H9 (cell line): ENCODE data around the gene DACT3. TPM values are rescaled to one million over a fixed set of nuclear protein-coding genes. Genes with fewer than 3 reads are reported as not detected.

Experiments
- DNase-seq: peaks from one replicate; pipeline ENCODE4 v3.0.0-alpha.2; 2017
- H2AFZ ChIP-seq: one replicate; pipeline ENCODE4 v1.6.1; 2013; ENCODE audit warnings: mild to moderate bottlenecking, low read length, control low read depth, moderate library complexity
- H2AK5ac ChIP-seq: 2 replicates; pipeline ENCODE4 v1.6.1; 2013; ENCODE audit warnings: low read length, control low read depth, mixed read lengths; ENCODE audit not compliant: insufficient read length
- H2BK120ac ChIP-seq: one replicate; pipeline ENCODE4 v1.6.1; 2013; ENCODE audit warnings: low read depth, mild to moderate bottlenecking, low read length, control low read depth, inconsistent platforms; ENCODE audit not compliant: poor library complexity, severe bottlenecking
- H2BK12ac ChIP-seq: 2 replicates; pipeline ENCODE4 v1.6.1; 2013; ENCODE audit warnings: low read length, control low read depth, mixed read lengths, low read depth; ENCODE audit not compliant: insufficient read length
- H2BK15ac ChIP-seq: 2 replicates; pipeline ENCODE4 v1.6.1; 2013; ENCODE audit warnings: low read depth, low read length, control low read depth
- H2BK20ac ChIP-seq: one replicate; pipeline ENCODE4 v1.6.1; 2013; ENCODE audit warnings: low read depth, mild to moderate bottlenecking, low read length, control low read depth, inconsistent platforms; ENCODE audit not compliant: poor library complexity, severe bottlenecking
- H2BK5ac ChIP-seq: 2 replicates; pipeline ENCODE4 v1.6.1; 2013; ENCODE audit warnings: low read length, control low read depth, mixed read lengths; ENCODE audit not compliant: insufficient read length
- H3K14ac ChIP-seq: 2 replicates; pipeline ENCODE4 v1.6.1; 2013; ENCODE audit warnings: low read length, control low read depth; ENCODE audit not compliant: insufficient read depth
- H3K18ac ChIP-seq: 2 replicates; pipeline ENCODE4 v1.6.1; 2013; ENCODE audit warnings: low read depth, mild to moderate bottlenecking, mixed read lengths, low read length, control low read depth; ENCODE audit not compliant: insufficient read length
- H3K23ac ChIP-seq: 2 replicates; pipeline ENCODE4 v1.6.1; 2013; ENCODE audit warnings: low read length, control low read depth, mixed read lengths, low read depth; ENCODE audit not compliant: insufficient read length
- H3K23me2 ChIP-seq: 2 replicates; pipeline ENCODE4 v1.6.1; 2013; ENCODE audit warnings: low read depth, mild to moderate bottlenecking, mixed read lengths, low read length, control low read depth; ENCODE audit not compliant: insufficient read length, poor library complexity, severe bottlenecking
- H3K27ac ChIP-seq: 2 replicates; pipeline ENCODE4 v1.5.1; 2013; ENCODE audit warnings: low read length, control low read depth, mixed read lengths, low read depth; ENCODE audit not compliant: insufficient read length
- H3K27me3 ChIP-seq: 2 replicates; pipeline ENCODE4 v1.6.1; 2013; ENCODE audit warnings: low read length, control low read depth, inconsistent platforms; ENCODE audit not compliant: insufficient read depth
- H3K4ac ChIP-seq: 2 replicates; pipeline ENCODE4 v1.6.1; 2013; ENCODE audit warnings: low read depth, mild to moderate bottlenecking, control low read depth, inconsistent platforms, low read length, moderate library complexity
- H3K4me1 ChIP-seq: 2 replicates; pipeline ENCODE4 v1.6.1; 2013; ENCODE audit warnings: low read length, control low read depth, inconsistent platforms; ENCODE audit not compliant: insufficient read depth
- H3K4me2 ChIP-seq: 2 replicates; pipeline ENCODE4 v1.6.1; 2013; ENCODE audit warnings: low read length, control low read depth, mixed read lengths; ENCODE audit not compliant: insufficient read length, insufficient read depth
- H3K56ac ChIP-seq: 2 replicates; pipeline ENCODE4 v1.6.1; 2013; ENCODE audit warnings: low read depth, mild to moderate bottlenecking, mixed read lengths, low read length, control low read depth; ENCODE audit not compliant: insufficient read length
- H3K79me1 ChIP-seq: 2 replicates; pipeline ENCODE4 v1.6.1; 2013; ENCODE audit warnings: low read depth, mild to moderate bottlenecking, moderate library complexity, low read length, control low read depth, inconsistent platforms; ENCODE audit not compliant: insufficient read depth, poor library complexity, severe bottlenecking
- H3K79me2 ChIP-seq: 2 replicates; pipeline ENCODE4 v1.6.1; 2013; ENCODE audit warnings: low read length, control low read depth, inconsistent platforms; ENCODE audit not compliant: insufficient read depth
- H3K9ac ChIP-seq: 2 replicates; pipeline ENCODE4 v1.6.1; 2013; ENCODE audit warnings: low read length, control low read depth, mixed read lengths; ENCODE audit not compliant: insufficient read length; ENCODE audit errors: extremely low read depth
- H3K9me3 ChIP-seq: one replicate; pipeline ENCODE4 v1.6.1; 2013; ENCODE audit warnings: low read depth, low read length, inconsistent platforms; ENCODE audit not compliant: control insufficient read depth
- H3T11ph ChIP-seq: one replicate; pipeline ENCODE4 v1.6.1; 2013; ENCODE audit warnings: mild to moderate bottlenecking, low read length, control low read depth, inconsistent platforms
- H4K20me1 ChIP-seq: one replicate; pipeline ENCODE4 v1.6.1; 2013; ENCODE audit not compliant: control insufficient read depth, insufficient read length, insufficient read depth
- H4K5ac ChIP-seq: 2 replicates; pipeline ENCODE4 v1.6.1; 2013; ENCODE audit warnings: low read depth, mild to moderate bottlenecking, mixed read lengths, low read length, control low read depth; ENCODE audit not compliant: insufficient read length
- H4K8ac ChIP-seq: replicated peaks from 2 replicates; pipeline ENCODE4 v1.6.1; 2013; ENCODE audit warnings: low read length, control low read depth, mixed read lengths, low read depth; ENCODE audit not compliant: insufficient read length
- H4K91ac ChIP-seq: 2 replicates; pipeline ENCODE4 v1.6.1; 2013; ENCODE audit warnings: low read depth, mild to moderate bottlenecking, moderate library complexity, mixed read lengths, low read length, control low read depth; ENCODE audit not compliant: insufficient read length
- H3K27ac Mint-ChIP-seq, 3 experiments: 2 replicates in 2 of 3; 3 replicates in 1 of 3; pipeline ENCODE4 v1.8.0; 2020 to 2021; ENCODE audit warnings: mixed read lengths in 3 of 3, mild to moderate bottlenecking in 1 of 3, moderate library complexity in 1 of 3
- H3K27me3 Mint-ChIP-seq: 2 replicates; pipeline ENCODE4 v1.8.0; 2021; ENCODE audit warnings: low read depth, mild to moderate bottlenecking, moderate library complexity, mixed read lengths
- H3K36me3 Mint-ChIP-seq, 3 experiments: 2 replicates in 2 of 3; 3 replicates in 1 of 3; pipeline ENCODE4 v1.8.0; 2020 to 2021; ENCODE audit warnings: low read depth in 3 of 3, mixed read lengths in 3 of 3; ENCODE audit not compliant: insufficient read depth in 1 of 3
- H3K4me1 Mint-ChIP-seq, 2 experiments: 2 replicates each; pipeline ENCODE4 v1.8.0; 2020; ENCODE audit warnings: mixed read lengths in 2 of 2
- H3K4me3 Mint-ChIP-seq, 2 experiments: 2 replicates in 1 of 2; 3 replicates in 1 of 2; pipeline ENCODE4 v1.8.0; 2020 to 2021; ENCODE audit warnings: mild to moderate bottlenecking in 2 of 2, mixed read lengths in 2 of 2, moderate library complexity in 1 of 2
- H3K9me3 Mint-ChIP-seq, 2 experiments: 2 replicates in 1 of 2; 3 replicates in 1 of 2; pipeline ENCODE4 v1.8.0; 2020; ENCODE audit warnings: mild to moderate bottlenecking in 2 of 2, mixed read lengths in 2 of 2, moderate library complexity in 1 of 2
- WGBS: extraction: QIAGEN DNeasy Blood & Tissue Kit; methylation state at CpG from one replicate; pipeline ENCODE4 v1.1.7; 2013; ENCODE audit warnings: missing lambda C conversion rate, low lambda C conversion rate, mixed read lengths; ENCODE audit not compliant: insufficient read length; ENCODE audit errors: extremely low coverage; 5-methylcytosine and 5-hydroxymethylcytosine counted together
- total RNA-seq: library from RNA; stranded (reverse); gene quantifications from 2 replicates; pipeline ENCODE4 v1.2.1, GENCODE V29; 2021
- TF ChIP-seq, protein P1 (sequence below): fragments of 200-600 bp; sonication (generic); conservative IDR thresholded peaks from 3 replicates; pipeline ENCODE4 v1.8.0; 2021; ENCODE audit warnings: antibody characterized with exemption, mild to moderate bottlenecking

DACT3 gene
- total RNA-seq, 1 experiment from 2014 or later: 0.87 TPM

DNA sequence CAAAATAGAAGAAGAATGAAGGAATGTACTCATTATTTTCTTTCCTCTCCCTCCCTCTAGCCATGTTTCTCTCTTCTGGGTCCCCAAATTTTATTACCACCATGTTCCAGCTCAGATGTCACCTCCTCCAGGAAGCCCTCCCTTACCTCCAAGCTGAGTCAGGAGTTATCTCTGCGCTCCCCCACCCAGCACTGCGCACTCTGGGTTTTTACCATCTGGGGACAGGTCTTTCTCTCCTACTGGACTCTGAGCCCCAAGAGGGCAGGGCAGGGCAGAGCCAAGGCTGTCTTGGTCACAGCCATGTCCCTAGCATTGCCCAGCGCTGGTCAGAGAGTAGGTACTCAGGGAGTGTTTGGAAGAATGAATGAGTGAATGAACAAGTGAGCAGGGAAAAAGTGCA is 27.9 kb downstream of the DACT3 start:
- no peak for DNase-seq
- H3K18ac ChIP-seq: no peak overlapping the region
- no peak overlapping the region for H4K91ac ChIP-seq
- no peak overlapping the region for H4K5ac ChIP-seq
- H3K27me3 ChIP-seq: peaks cover 27% of the 10 kb centered on the region
- no CpG with 5 or more reads among the region's 3 CpGs for WGBS
- Mint-ChIP-seq H3K27me3 (peaks cover 41% of the 10 kb centered on the region), H3K9me3 (no peaks in the 10 kb centered on the region), H3K4me1 (peaks cover 22 to 30% of the 10 kb centered on the region in 2 experiments), H3K27ac (no peak overlapping the region), H3K4me3 (peak overlapping the region; percentile 21 to 77; a peak in 2 of 5 replicates), H3K36me3 (no peaks in the 10 kb centered on the region)
- H4K20me1 ChIP-seq: no peaks in the 10 kb centered on the region
- no peaks in the 10 kb centered on the region for H3K79me2 ChIP-seq
- H3K4me2 ChIP-seq: no peak overlapping the region
- H3K79me1 ChIP-seq: no peaks in the 10 kb centered on the region
- H3K9me3 ChIP-seq: no peaks in the 10 kb centered on the region
- no peak overlapping the region for H4K8ac ChIP-seq
- H3K23me2 ChIP-seq: peaks cover 9% of the 10 kb centered on the region
- no peak overlapping the region for H2BK120ac ChIP-seq
- TF ChIP-seq, protein P1, sequence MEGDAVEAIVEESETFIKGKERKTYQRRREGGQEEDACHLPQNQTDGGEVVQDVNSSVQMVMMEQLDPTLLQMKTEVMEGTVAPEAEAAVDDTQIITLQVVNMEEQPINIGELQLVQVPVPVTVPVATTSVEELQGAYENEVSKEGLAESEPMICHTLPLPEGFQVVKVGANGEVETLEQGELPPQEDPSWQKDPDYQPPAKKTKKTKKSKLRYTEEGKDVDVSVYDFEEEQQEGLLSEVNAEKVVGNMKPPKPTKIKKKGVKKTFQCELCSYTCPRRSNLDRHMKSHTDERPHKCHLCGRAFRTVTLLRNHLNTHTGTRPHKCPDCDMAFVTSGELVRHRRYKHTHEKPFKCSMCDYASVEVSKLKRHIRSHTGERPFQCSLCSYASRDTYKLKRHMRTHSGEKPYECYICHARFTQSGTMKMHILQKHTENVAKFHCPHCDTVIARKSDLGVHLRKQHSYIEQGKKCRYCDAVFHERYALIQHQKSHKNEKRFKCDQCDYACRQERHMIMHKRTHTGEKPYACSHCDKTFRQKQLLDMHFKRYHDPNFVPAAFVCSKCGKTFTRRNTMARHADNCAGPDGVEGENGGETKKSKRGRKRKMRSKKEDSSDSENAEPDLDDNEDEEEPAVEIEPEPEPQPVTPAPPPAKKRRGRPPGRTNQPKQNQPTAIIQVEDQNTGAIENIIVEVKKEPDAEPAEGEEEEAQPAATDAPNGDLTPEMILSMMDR: no peak
- H3T11ph ChIP-seq: no peak overlapping the region
- no peak overlapping the region for H2BK20ac ChIP-seq
- H3K4me1 ChIP-seq: peaks cover 7% of the 10 kb centered on the region; the same call in 1 of the 2 replicates
- no peak overlapping the region for H2BK5ac ChIP-seq
- no peak overlapping the region for H3K27ac ChIP-seq
- no peak overlapping the region for H2AK5ac ChIP-seq
- no peak overlapping the region for H3K9ac ChIP-seq
- H3K23ac ChIP-seq: no peak overlapping the region
- H2BK12ac ChIP-seq: no peak overlapping the region
- H2BK15ac ChIP-seq: no peak overlapping the region
- no peak overlapping the region for H3K14ac ChIP-seq
- H2AFZ ChIP-seq: no peak overlapping the region
- H3K56ac ChIP-seq: no peak overlapping the region
- no peak overlapping the region for H3K4ac ChIP-seq
